Immature natural killer cell (primary cell): ENCODE results near the gene ST3GAL4. TPM values are rescaled to one million over a fixed set of nuclear protein-coding genes. Genes with fewer than 3 reads are reported as not detected.
A peak's percentile ranks its signal among the peaks of the same experiment; 100 is the strongest.
"Not testable (repeated sequence)": the region's sequence is repeated elsewhere in the genome, so short reads cannot be mapped to it uniquely, and the experiment has no call there.

Experiments used
- DNase-seq, 3 donors: peaks; one replicate each; pipeline ENCODE4 v3.0.0; 2022; ENCODE audit warnings: mixed read lengths in 1 of 3
- H3K27ac Mint-ChIP-seq, 6 donors: one replicate each; pipeline ENCODE4 v1.8.0; 2020; ENCODE audit warnings: mixed read lengths in 6 of 6, mild to moderate bottlenecking in 5 of 6, inconsistent platforms in 4 of 6, moderate library complexity in 3 of 6
- H3K27me3 Mint-ChIP-seq, 3 donors: one replicate each; pipeline ENCODE4 v1.8.0; 2020 to 2021; ENCODE audit warnings: low read depth in 3 of 3, mild to moderate bottlenecking in 3 of 3, mixed read lengths in 3 of 3, moderate library complexity in 3 of 3, inconsistent platforms in 1 of 3
- H3K36me3 Mint-ChIP-seq, 3 donors: one replicate each; pipeline ENCODE4 v1.8.0; 2020; ENCODE audit warnings: mixed read lengths in 3 of 3, inconsistent platforms in 2 of 3, mild to moderate bottlenecking in 2 of 3
- H3K4me1 Mint-ChIP-seq, 2 donors: one replicate each; pipeline ENCODE4 v1.8.0; 2020; ENCODE audit warnings: inconsistent platforms in 2 of 2, mild to moderate bottlenecking in 2 of 2, mixed read lengths in 2 of 2, moderate library complexity in 1 of 2
- H3K4me3 Mint-ChIP-seq, 5 donors: one replicate each; pipeline ENCODE4 v1.8.0; 2020; ENCODE audit warnings: mild to moderate bottlenecking in 5 of 5, mixed read lengths in 5 of 5, inconsistent platforms in 3 of 5, moderate library complexity in 3 of 5
- H3K9me3 Mint-ChIP-seq, 6 donors: one replicate each; pipeline ENCODE4 v1.8.0; 2020; ENCODE audit warnings: mild to moderate bottlenecking in 6 of 6, mixed read lengths in 6 of 6, inconsistent platforms in 4 of 6, moderate library complexity in 3 of 6
- polyA plus RNA-seq, 3 donors: library from polyadenylated mRNA; unstranded; fragments of 300-500 nt; fragmentation: Illumina TruSeq; gene quantifications; one replicate each; pipeline ENCODE4 v1.2.3, GENCODE V29; 2021

ST3GAL4 gene
- polyA plus RNA-seq, 3 donors from 2014 or later, result 25.0 to 31.7 (median 30.9) TPM

GRCh38 chr11:126394634-126395072 is 39.2 kb downstream of the ST3GAL4 start:
- Mint-ChIP-seq H3K4me3 (peak overlapping the region in 1 of 5 donors; percentile 18), H3K4me1 (peaks cover 36 to 41% of the 10 kb centered on the region in 2 donors)
- not testable (repeated sequence) for H3K27ac Mint-ChIP-seq, H3K27me3 Mint-ChIP-seq, H3K9me3 Mint-ChIP-seq, DNase-seq, H3K36me3 Mint-ChIP-seq

- H3K36me3 Mint-ChIP-seq, DNase-seq, H3K9me3 Mint-ChIP-seq, H3K27ac Mint-ChIP-seq, H3K4me3 Mint-ChIP-seq, H3K27me3 Mint-ChIP-seq: not testable (repeated sequence)
- peaks cover 33 to 39% of the 10 kb centered on the region in 2 donors for H3K4me1 Mint-ChIP-seq
These were observed 40.3 kb downstream of the ST3GAL4 start for GRCh38 chr11:126395784-126396183.

DNA sequence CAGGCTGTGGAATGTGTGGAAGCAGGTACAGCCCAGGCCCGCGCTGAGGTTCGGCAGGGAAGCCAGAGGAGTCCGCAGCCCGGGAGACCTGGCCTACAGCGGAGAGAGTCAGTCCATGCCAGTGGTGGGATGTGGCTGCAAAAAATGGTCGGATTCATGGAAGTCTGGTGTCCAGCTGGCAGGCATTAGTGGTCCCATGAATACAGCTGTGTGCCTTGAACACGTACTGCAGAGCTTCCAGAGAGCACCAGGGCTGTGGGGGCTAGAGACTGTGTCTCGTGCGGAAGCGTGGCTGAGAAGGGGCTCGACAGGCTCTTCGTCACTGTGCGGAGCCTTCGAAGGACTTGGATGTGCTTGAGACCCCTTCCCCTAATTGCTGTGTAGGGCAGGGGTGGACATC is 40.8 kb downstream of the ST3GAL4 start:
- H3K27ac Mint-ChIP-seq, H3K27me3 Mint-ChIP-seq, DNase-seq, H3K9me3 Mint-ChIP-seq, H3K36me3 Mint-ChIP-seq, H3K4me3 Mint-ChIP-seq: not testable (repeated sequence)
- peaks cover 32 to 36% of the 10 kb centered on the region in 2 donors for H3K4me1 Mint-ChIP-seq

- peaks cover 0 to 6% (median 2%) of the 10 kb centered on the region in 3 donors for H3K27me3 Mint-ChIP-seq
- no peaks in the 10 kb centered on the region for H3K9me3 Mint-ChIP-seq
- H3K27ac Mint-ChIP-seq, result peak overlapping the region in 1 of 6 donors; percentile 45
- no peak for DNase-seq
- H3K36me3 Mint-ChIP-seq, result no peaks in the 10 kb centered on the region
- H3K4me3 Mint-ChIP-seq, result no peak overlapping the region
- peaks cover 25 to 32% of the 10 kb centered on the region in 2 donors for H3K4me1 Mint-ChIP-seq
These were observed 41.5 kb downstream of the ST3GAL4 start for GRCh38 chr11:126396965-126397364.

DNA sequence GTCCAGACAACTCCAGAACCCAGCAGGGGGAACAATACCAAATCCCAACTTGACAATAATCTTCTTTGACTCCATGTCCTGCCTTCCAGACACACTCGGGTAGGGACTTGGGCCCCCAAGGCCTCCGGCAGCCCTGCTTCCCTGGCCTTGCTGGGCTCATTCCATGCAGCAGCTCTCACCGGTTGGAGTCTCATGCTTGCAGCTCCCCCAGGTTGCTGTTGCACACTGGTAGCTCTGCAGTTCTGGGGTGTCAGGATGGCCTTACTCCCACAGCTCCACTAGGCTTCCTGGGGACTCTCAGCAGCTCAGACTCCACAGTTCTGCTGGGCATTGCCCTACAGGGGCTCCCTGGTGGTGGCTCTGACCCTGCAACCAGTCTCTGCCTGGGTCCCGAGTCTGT is 42.8 kb downstream of the ST3GAL4 start:
- H3K27ac Mint-ChIP-seq, result no peak overlapping the region
- H3K4me3 Mint-ChIP-seq, result no peak overlapping the region
- H3K4me1 Mint-ChIP-seq, result peaks cover 12 to 19% of the 10 kb centered on the region in 2 donors
- H3K27me3 Mint-ChIP-seq, result peaks cover 0 to 4% (median 2%) of the 10 kb centered on the region in 3 donors
- no peak for DNase-seq
- no peaks in the 10 kb centered on the region for H3K9me3 Mint-ChIP-seq
- H3K36me3 Mint-ChIP-seq, result no peaks in the 10 kb centered on the region

DNA sequence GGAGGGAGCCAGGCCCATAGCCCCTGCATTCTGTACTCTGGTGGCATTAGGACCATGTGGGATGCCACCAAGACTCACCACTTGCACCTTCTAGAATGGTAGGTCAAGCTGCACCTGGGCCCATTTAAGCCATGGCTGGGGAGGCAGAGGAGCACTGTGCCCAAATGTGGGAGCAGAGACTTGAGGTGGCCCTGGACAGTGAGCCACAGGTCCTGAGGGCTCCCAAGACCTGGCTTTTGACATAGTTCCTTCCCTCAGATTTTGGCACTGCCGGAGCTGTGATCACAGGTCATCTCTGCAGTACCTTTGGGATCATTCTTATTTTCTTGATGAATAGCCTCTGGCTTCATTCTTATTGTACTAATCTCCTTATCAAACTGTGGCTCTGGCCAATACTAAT is 43.2 kb downstream of the ST3GAL4 start:
- Mint-ChIP-seq H3K27ac (no peak overlapping the region), H3K4me3 (no peak overlapping the region)

GRCh38 chr11:126400019-126400418 is 44.5 kb downstream of the ST3GAL4 start:
- no peak overlapping the region for H3K27ac Mint-ChIP-seq
- DNase-seq, result no peak
- H3K9me3 Mint-ChIP-seq, result no peaks in the 10 kb centered on the region
- H3K27me3 Mint-ChIP-seq, result peaks cover 0 to 6% (median 2%) of the 10 kb centered on the region in 3 donors
- peaks cover 9 to 20% of the 10 kb centered on the region in 2 donors for H3K4me1 Mint-ChIP-seq
- H3K36me3 Mint-ChIP-seq, result no peaks in the 10 kb centered on the region
- H3K4me3 Mint-ChIP-seq, result no peak overlapping the region

More for the DNA sequence above, 43.2 kb downstream of the ST3GAL4 start:
- peaks cover 9 to 20% of the 10 kb centered on the region in 2 donors for H3K4me1 Mint-ChIP-seq
- H3K9me3 Mint-ChIP-seq, result no peaks in the 10 kb centered on the region
- H3K27me3 Mint-ChIP-seq, result peaks cover 0 to 4% (median 2%) of the 10 kb centered on the region in 3 donors
- H3K36me3 Mint-ChIP-seq, result no peaks in the 10 kb centered on the region
- DNase-seq, result no peak

DNA sequence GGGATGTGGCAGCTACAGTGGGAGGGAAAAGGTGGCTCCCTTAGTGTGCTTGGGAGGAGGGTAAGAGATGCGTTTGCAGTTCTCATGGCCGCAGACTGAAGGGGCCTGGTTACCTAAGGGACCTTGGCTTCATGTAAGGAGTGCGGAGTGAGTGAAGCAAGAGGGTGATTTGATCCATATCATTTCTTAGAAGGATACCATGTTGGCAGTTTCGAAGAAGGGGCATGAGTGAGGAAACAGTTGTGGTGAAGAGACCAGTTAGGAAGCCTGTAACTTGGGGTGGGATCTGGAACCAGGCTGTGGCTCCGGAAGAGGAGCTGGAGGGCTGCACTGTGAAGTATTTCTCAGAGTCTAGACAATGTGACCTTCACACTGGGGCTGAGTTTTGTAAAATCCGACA is 45.0 kb downstream of the ST3GAL4 start:
- peaks cover 9 to 18% of the 10 kb centered on the region in 2 donors for H3K4me1 Mint-ChIP-seq
- H3K4me3 Mint-ChIP-seq, result no peak overlapping the region
- H3K27ac Mint-ChIP-seq, result peak overlapping the region in 3 of 6 donors; percentile 13 to 62 (median 53)

GRCh38 chr11:126403022-126403581 is 47.6 kb downstream of the ST3GAL4 start:
- peaks cover 0 to 7% (median 0%) of the 10 kb centered on the region in 3 donors for H3K36me3 Mint-ChIP-seq
- no peak overlapping the region for H3K4me3 Mint-ChIP-seq
- peaks cover 0 to 3% (median 2%) of the 10 kb centered on the region in 3 donors for H3K27me3 Mint-ChIP-seq
- H3K4me1 Mint-ChIP-seq, result peaks cover 9 to 18% of the 10 kb centered on the region in 2 donors
- H3K9me3 Mint-ChIP-seq, result no peaks in the 10 kb centered on the region
- DNase-seq, result no peak
- peak overlapping the region in 1 of 6 donors; percentile 50 for H3K27ac Mint-ChIP-seq

More for the DNA sequence above, 45.0 kb downstream of the ST3GAL4 start:
- DNase-seq, result no peak
- Mint-ChIP-seq H3K9me3 (no peaks in the 10 kb centered on the region), H3K27me3 (peaks cover 0 to 6% (median 2%) of the 10 kb centered on the region in 3 donors), H3K36me3 (no peaks in the 10 kb centered on the region)

- peak overlapping the region in 1 of 6 donors; percentile 62 for H3K27ac Mint-ChIP-seq
- no peak for DNase-seq
These were observed 48.2 kb downstream of the ST3GAL4 start for GRCh38 chr11:126403658-126404057.

DNA sequence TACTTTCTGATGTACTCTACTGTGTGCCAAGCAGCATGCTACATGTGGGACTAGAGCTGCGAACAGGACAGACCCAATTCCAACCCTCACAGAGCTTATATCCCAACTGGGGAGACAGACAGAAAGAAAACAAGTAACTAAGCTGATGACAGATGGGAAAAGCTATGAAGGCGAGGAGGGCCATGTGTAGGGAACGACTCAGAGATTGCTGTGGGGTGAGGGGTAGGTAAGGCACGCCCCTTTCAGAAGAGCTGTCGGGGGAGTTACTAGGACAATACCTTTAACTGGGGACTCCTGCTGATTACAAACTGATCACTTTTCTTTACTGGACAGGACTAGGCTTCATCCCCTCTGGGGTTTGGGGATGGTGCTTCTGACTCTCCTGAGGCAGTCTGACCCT is 48.9 kb downstream of the ST3GAL4 start:
- H3K27ac Mint-ChIP-seq, result peak overlapping the region in 3 of 6 donors; percentile 62 to 67 (median 65)
- peaks cover 0 to 3% (median 3%) of the 10 kb centered on the region in 3 donors for H3K27me3 Mint-ChIP-seq
- peaks cover 9 to 16% of the 10 kb centered on the region in 2 donors for H3K4me1 Mint-ChIP-seq
- H3K9me3 Mint-ChIP-seq, result no peaks in the 10 kb centered on the region
- H3K36me3 Mint-ChIP-seq, result peaks cover 4 to 16% (median 5%) of the 10 kb centered on the region in 3 donors
- no peak overlapping the region for H3K4me3 Mint-ChIP-seq
- DNase-seq, result no peak

More at GRCh38 chr11:126403658-126404057, 48.2 kb downstream of the ST3GAL4 start:
- no peaks in the 10 kb centered on the region for H3K9me3 Mint-ChIP-seq
- no peak overlapping the region for H3K4me3 Mint-ChIP-seq
- peaks cover 0 to 3% (median 2%) of the 10 kb centered on the region in 3 donors for H3K27me3 Mint-ChIP-seq
- peaks cover 9 to 16% of the 10 kb centered on the region in 2 donors for H3K4me1 Mint-ChIP-seq
- H3K36me3 Mint-ChIP-seq, result peaks cover 0 to 10% (median 0%) of the 10 kb centered on the region in 3 donors

- peaks cover 4 to 21% (median 8%) of the 10 kb centered on the region in 3 donors for H3K36me3 Mint-ChIP-seq
- peaks cover 8 to 13% of the 10 kb centered on the region in 2 donors for H3K4me1 Mint-ChIP-seq
- peak overlapping the region in 1 of 6 donors; percentile 65 for H3K27ac Mint-ChIP-seq
- no peaks in the 10 kb centered on the region for H3K9me3 Mint-ChIP-seq
- DNase-seq, result no peak
- H3K27me3 Mint-ChIP-seq, result peaks cover 0 to 5% (median 3%) of the 10 kb centered on the region in 3 donors
- no peak overlapping the region for H3K4me3 Mint-ChIP-seq
These were observed 49.9 kb downstream of the ST3GAL4 start for GRCh38 chr11:126405374-126405773.

GRCh38 chr11:126405906-126406305 is 50.4 kb downstream of the ST3GAL4 start:
- Mint-ChIP-seq H3K27me3 (peaks cover 0 to 5% (median 3%) of the 10 kb centered on the region in 3 donors), H3K27ac (no peak overlapping the region), H3K36me3 (peaks cover 4 to 25% (median 12%) of the 10 kb centered on the region in 3 donors), H3K9me3 (no peaks in the 10 kb centered on the region), H3K4me3 (no peak overlapping the region), H3K4me1 (peaks cover 2 to 10% of the 10 kb centered on the region in 2 donors)
- DNase-seq, result no peak

DNA sequence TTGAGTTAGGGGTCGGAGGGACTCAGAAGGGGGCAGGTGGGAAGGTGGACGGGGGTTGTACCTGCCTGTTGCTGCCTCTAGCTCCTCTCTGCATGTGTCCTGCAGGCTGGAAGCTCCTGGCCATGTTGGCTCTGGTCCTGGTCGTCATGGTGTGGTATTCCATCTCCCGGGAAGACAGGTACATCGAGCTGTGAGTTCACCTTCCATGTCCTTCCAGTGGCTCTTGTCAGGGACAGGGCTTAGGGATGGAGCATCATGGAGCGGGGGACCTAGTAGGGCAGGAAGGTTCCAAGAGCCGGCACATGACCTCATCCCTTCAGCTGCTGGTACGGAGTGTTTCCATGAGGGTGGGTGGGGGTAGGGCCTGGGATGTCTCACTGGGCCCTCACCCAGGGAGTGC is 50.9 kb downstream of the ST3GAL4 start:
- H3K27me3 Mint-ChIP-seq, result peaks cover 0 to 5% (median 3%) of the 10 kb centered on the region in 3 donors
- no peak overlapping the region for H3K27ac Mint-ChIP-seq
- peaks cover 0 to 9% of the 10 kb centered on the region in 2 donors for H3K4me1 Mint-ChIP-seq
- DNase-seq, result no peak
- no peaks in the 10 kb centered on the region for H3K9me3 Mint-ChIP-seq
- H3K36me3 Mint-ChIP-seq, result peaks cover 4 to 25% (median 12%) of the 10 kb centered on the region in 3 donors
- no peak overlapping the region for H3K4me3 Mint-ChIP-seq
